MCF 10A (cell line): Measurements from ENCODE around the gene ZMYM2. TPM values are rescaled to one million over a fixed set of nuclear protein-coding genes. Genes with fewer than 3 reads are reported as not detected.

Source experiments
- BruUV-seq: library from RNA; stranded (reverse); fragments of 400-500 nt; replicated peaks from 2 replicates; lab custom pipeline; 2021; lab: Mats Ljungman, UMichigan
- CTCF ChIA-PET: fragments of 300-600 bp; sonication (Branson Sonifier 250); formaldehyde crosslinking; extraction: SDS; loops from one replicate; lab custom pipeline; 2021; ENCODE audit warnings: antibody characterized with exemption, inconsistent platforms; lab: Yijun Ruan, JAX
- POLR2A ChIA-PET: fragments of 300-600, 350-650 bp; sonication (Branson Sonifier 250); formaldehyde crosslinking; extraction: SDS; loops from one replicate; lab custom pipeline; 2020; ENCODE audit warnings: antibody characterized with exemption, inconsistent platforms; lab: Yijun Ruan, JAX
- DNase-seq: peaks from one replicate; pipeline ENCODE4 v3.0.0-alpha.2; 2018; ENCODE audit not compliant: unreplicated experiment
- H3K27ac Mint-ChIP-seq: one replicate; pipeline ENCODE4 v1.8.0; 2022; ENCODE audit warnings: mild to moderate bottlenecking, low read depth, mixed read lengths; ENCODE audit not compliant: unreplicated experiment
- H3K27me3 Mint-ChIP-seq: one replicate; pipeline ENCODE4 v1.8.0; 2022; ENCODE audit warnings: mixed read lengths; ENCODE audit not compliant: insufficient read depth, unreplicated experiment
- H3K36me3 Mint-ChIP-seq: one replicate; pipeline ENCODE4 v1.8.0; 2022; ENCODE audit warnings: mild to moderate bottlenecking, moderate library complexity, mixed read lengths; ENCODE audit not compliant: insufficient read depth, unreplicated experiment
- H3K4me1 Mint-ChIP-seq: one replicate; pipeline ENCODE4 v1.8.0; 2022; ENCODE audit warnings: mixed read lengths; ENCODE audit not compliant: insufficient read depth, unreplicated experiment
- H3K4me3 Mint-ChIP-seq: one replicate; pipeline ENCODE4 v1.8.0; 2022; ENCODE audit warnings: mild to moderate bottlenecking, moderate library complexity, mixed read lengths; ENCODE audit not compliant: unreplicated experiment
- H3K9me3 Mint-ChIP-seq: one replicate; pipeline ENCODE4 v1.8.0; 2022; ENCODE audit warnings: mixed read lengths; ENCODE audit not compliant: unreplicated experiment
- intact Hi-C: fragments of 100-400 bp; cut with micrococcal nuclease; formaldehyde crosslinking; loops from 2 replicates; pipeline ENCODE4 v1.14.1; 2022
- total RNA-seq: library from RNA; stranded (reverse); gene quantifications from 2 replicates; pipeline ENCODE4 v1.2.3, GENCODE V29; 2022
- TF ChIP-seq, protein P1 (sequence below): fragments of 200-600 bp; IDR thresholded peaks from one replicate; pipeline ENCODE4 v1.8.0; 2022; ENCODE audit warnings: antibody characterized with exemption, mild to moderate bottlenecking; ENCODE audit not compliant: unreplicated experiment

ZMYM2 gene
- total RNA-seq, 1 experiment from 2014 or later: 63.2 TPM

- no peak for DNase-seq
- H3K36me3 Mint-ChIP-seq: peaks cover 42% of the 10 kb centered on the region
- ChIA-PET POLR2A (no interaction called here), CTCF (no interaction called here)
- H3K27ac Mint-ChIP-seq: no peak overlapping the region
- no peak overlapping the region for H3K4me3 Mint-ChIP-seq
- H3K9me3 Mint-ChIP-seq: no peaks in the 10 kb centered on the region
- H3K27me3 Mint-ChIP-seq: no peaks in the 10 kb centered on the region
- no peaks in the 10 kb centered on the region for H3K4me1 Mint-ChIP-seq
- BruUV-seq: no TSS peak
- TF ChIP-seq, protein P1, sequence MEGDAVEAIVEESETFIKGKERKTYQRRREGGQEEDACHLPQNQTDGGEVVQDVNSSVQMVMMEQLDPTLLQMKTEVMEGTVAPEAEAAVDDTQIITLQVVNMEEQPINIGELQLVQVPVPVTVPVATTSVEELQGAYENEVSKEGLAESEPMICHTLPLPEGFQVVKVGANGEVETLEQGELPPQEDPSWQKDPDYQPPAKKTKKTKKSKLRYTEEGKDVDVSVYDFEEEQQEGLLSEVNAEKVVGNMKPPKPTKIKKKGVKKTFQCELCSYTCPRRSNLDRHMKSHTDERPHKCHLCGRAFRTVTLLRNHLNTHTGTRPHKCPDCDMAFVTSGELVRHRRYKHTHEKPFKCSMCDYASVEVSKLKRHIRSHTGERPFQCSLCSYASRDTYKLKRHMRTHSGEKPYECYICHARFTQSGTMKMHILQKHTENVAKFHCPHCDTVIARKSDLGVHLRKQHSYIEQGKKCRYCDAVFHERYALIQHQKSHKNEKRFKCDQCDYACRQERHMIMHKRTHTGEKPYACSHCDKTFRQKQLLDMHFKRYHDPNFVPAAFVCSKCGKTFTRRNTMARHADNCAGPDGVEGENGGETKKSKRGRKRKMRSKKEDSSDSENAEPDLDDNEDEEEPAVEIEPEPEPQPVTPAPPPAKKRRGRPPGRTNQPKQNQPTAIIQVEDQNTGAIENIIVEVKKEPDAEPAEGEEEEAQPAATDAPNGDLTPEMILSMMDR: no peak
- intact Hi-C loops: no loop called here
These were observed 84.8 kb downstream of the ZMYM2 start for GRCh38 chr13:20043207-20043925.

DNA sequence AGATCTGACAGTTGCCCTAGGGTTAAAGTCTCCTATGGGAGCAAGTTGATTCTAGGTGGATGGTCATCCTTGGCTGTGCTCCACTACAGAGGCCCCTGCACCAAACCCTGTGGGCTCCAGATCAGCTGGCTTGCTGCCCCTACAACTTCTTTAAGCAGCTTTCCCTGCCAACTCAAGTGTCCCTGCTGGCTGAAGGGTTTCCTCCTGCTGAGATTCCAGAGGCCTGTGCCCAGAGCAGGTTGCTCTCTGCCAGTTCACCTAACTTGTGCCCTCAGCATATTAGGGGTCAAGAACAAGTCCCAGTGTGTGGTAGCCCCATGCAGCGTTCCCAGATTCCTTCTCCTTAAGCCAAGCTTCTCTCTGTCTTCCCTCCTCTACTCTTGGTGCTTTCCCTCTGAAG, 85.6 kb downstream of the ZMYM2 start:
- TF ChIP-seq, protein P1: no peak
- no TSS peak for BruUV-seq
- intact Hi-C loops: no loop called here
- Mint-ChIP-seq H3K4me3 (no peak overlapping the region), H3K4me1 (no peaks in the 10 kb centered on the region), H3K27me3 (no peaks in the 10 kb centered on the region), H3K9me3 (no peaks in the 10 kb centered on the region), H3K36me3 (peaks cover 35% of the 10 kb centered on the region), H3K27ac (no peak overlapping the region)
- CTCF ChIA-PET: no interaction called here
- DNase-seq: no peak
- POLR2A ChIA-PET: interaction anchor here (0.6 kb wide), 1 partner anchor 99 kb away, joined by 3 read pairs; no protein-coding TSS in a partner anchor

- Mint-ChIP-seq H3K36me3 (peaks cover 27% of the 10 kb centered on the region), H3K27me3 (no peaks in the 10 kb centered on the region), H3K4me3 (no peak overlapping the region), H3K9me3 (no peaks in the 10 kb centered on the region), H3K4me1 (no peaks in the 10 kb centered on the region), H3K27ac (no peak overlapping the region)
- CTCF ChIA-PET: no interaction called here
- DNase-seq: no peak
- intact Hi-C loops: no loop called here
- POLR2A ChIA-PET: interaction anchor here (0.7 kb wide), 2 partner anchors 52 to 104 kb away, joined by 3 read pairs; no protein-coding TSS in a partner anchor
- no TSS peak for BruUV-seq
- TF ChIP-seq, protein P1: no peak
These were observed 87.5 kb downstream of the ZMYM2 start for GRCh38 chr13:20045950-20046548.
